HEK293 (cell line): Measurements from ENCODE around the gene TNIP3.

Experiments
- CTCF ChIA-PET: fragments of 350-600 bp; formaldehyde crosslinking; extraction: SDS; loops from one replicate; lab custom pipeline; 2021; ENCODE audit warnings: antibody characterized with exemption; lab: Yijun Ruan, JAX
- POLR2A ChIA-PET: fragments of 300-600 bp; formaldehyde crosslinking; extraction: SDS; loops from one replicate; lab custom pipeline; 2020; ENCODE audit warnings: antibody characterized with exemption, inconsistent platforms; lab: Yijun Ruan, JAX
- H3K27ac ChIP-seq: fragments of 200-500 bp; sonication (Bioruptor generic); 2 replicates; pipeline ENCODE4 v1.5.1; 2014; ENCODE audit warnings: low read depth, low read length, control low read depth, inconsistent platforms; ENCODE audit errors: extremely low read depth
- H3K36me3 ChIP-seq, 2 experiments: fragments of 200-500 bp in 1 of 2; sonication (Bioruptor generic) in 1 of 2; 1 replicate in 1 of 2; 2 replicates in 1 of 2; pipeline ENCODE4 v1.5.1; 2014 to 2017; ENCODE audit warnings: inconsistent platforms in 2 of 2, low read length in 2 of 2; ENCODE audit not compliant: control insufficient read depth in 2 of 2, insufficient read depth in 1 of 2
- H3K4me1 ChIP-seq: fragments of 200-500 bp; sonication (Bioruptor generic); 2 replicates; pipeline ENCODE4 v1.5.1; 2014; ENCODE audit warnings: mild to moderate bottlenecking, low read length, inconsistent platforms; ENCODE audit not compliant: control insufficient read depth, insufficient read depth
- H3K4me3 ChIP-seq: 2 replicates; pipeline ENCODE4 v1.5.1; 2011; ENCODE audit warnings: low read depth, mild to moderate bottlenecking, control low read depth, low read length, moderate library complexity
- H3K9me3 ChIP-seq: fragments of 200-500 bp; sonication (Bioruptor generic); 2 replicates; pipeline ENCODE4 v1.5.1; 2014; ENCODE audit warnings: low read depth, low read length, inconsistent platforms; ENCODE audit not compliant: control insufficient read depth, insufficient read depth
- WT1 ChIP-seq: fragments of 450-650 bp; formaldehyde crosslinking; IDR thresholded peaks from 2 replicates; pipeline ENCODE4 v1.5.1; 2016; ENCODE audit warnings: missing biosample characterization, missing genetic modification characterization
- ZNF19 ChIP-seq: fragments of 450-650 bp; formaldehyde crosslinking; IDR thresholded peaks from 2 replicates; pipeline ENCODE4; 2016; ENCODE audit warnings: missing biosample characterization, missing genetic modification characterization, low read depth
- ZNF239 ChIP-seq: fragments of 450-650 bp; formaldehyde crosslinking; IDR thresholded peaks from 2 replicates; pipeline ENCODE4 v1.5.1; 2016; ENCODE audit warnings: missing biosample characterization, missing genetic modification characterization
- ZNF48 ChIP-seq: fragments of 450-650 bp; formaldehyde crosslinking; IDR thresholded peaks from 2 replicates; pipeline ENCODE4 v1.5.1; 2016; ENCODE audit warnings: missing biosample characterization, missing genetic modification characterization
- ZNF514 ChIP-seq: fragments of 450-650 bp; formaldehyde crosslinking; IDR thresholded peaks from 2 replicates; pipeline ENCODE4 v1.5.1; 2016; ENCODE audit warnings: missing biosample characterization, missing genetic modification characterization
- ZNF521 ChIP-seq: fragments of 450-650 bp; formaldehyde crosslinking; IDR thresholded peaks from 2 replicates; pipeline ENCODE4 v1.5.1; 2017; ENCODE audit warnings: missing biosample characterization, mild to moderate bottlenecking, missing genetic modification characterization
- ZNF621 ChIP-seq: fragments of 450-650 bp; formaldehyde crosslinking; IDR thresholded peaks from 2 replicates; pipeline ENCODE4 v1.5.1; 2017; ENCODE audit warnings: missing biosample characterization, missing genetic modification characterization
- ZNF768 ChIP-seq: fragments of 450-650 bp; formaldehyde crosslinking; IDR thresholded peaks from 2 replicates; pipeline ENCODE4 v1.5.1; 2018; ENCODE audit warnings: missing biosample characterization, mild to moderate bottlenecking, missing genetic modification characterization
- ZNF792 ChIP-seq: fragments of 450-650 bp; formaldehyde crosslinking; IDR thresholded peaks from 2 replicates; pipeline ENCODE4 v1.5.1; 2016; ENCODE audit warnings: missing biosample characterization, missing genetic modification characterization
- ZNF837 ChIP-seq: fragments of 450-650 bp; formaldehyde crosslinking; IDR thresholded peaks from 2 replicates; pipeline ENCODE4 v1.5.1; 2016; ENCODE audit warnings: missing biosample characterization, missing genetic modification characterization
- TF ChIP-seq, protein P1 (sequence below): fragments of 450-650 bp; formaldehyde crosslinking; IDR thresholded peaks from 2 replicates; pipeline ENCODE4 v1.5.1; 2016; ENCODE audit warnings: missing biosample characterization, missing genetic modification characterization, borderline replicate concordance
- TF ChIP-seq, protein P2 (sequence below): fragments of 450-650 bp; IDR thresholded peaks from 2 replicates; pipeline ENCODE4 v1.5.1; 2018; ENCODE audit warnings: missing biosample characterization, mild to moderate bottlenecking, missing genetic modification characterization
- TF ChIP-seq, protein P3 (sequence below): fragments of 450-650 bp; formaldehyde crosslinking; IDR thresholded peaks from 2 replicates; pipeline ENCODE4 v1.5.1; 2016; ENCODE audit warnings: missing biosample characterization, missing genetic modification characterization, borderline replicate concordance
- TF ChIP-seq, protein P4 (sequence below): fragments of 450-650 bp; formaldehyde crosslinking; IDR thresholded peaks from 2 replicates; pipeline ENCODE4 v1.5.1; 2016; ENCODE audit warnings: missing biosample characterization, missing genetic modification characterization
- TF ChIP-seq, protein P5 (sequence below): fragments of 450-650 bp; formaldehyde crosslinking; IDR thresholded peaks from 2 replicates; pipeline ENCODE4 v1.5.1; 2016; ENCODE audit warnings: missing biosample characterization, missing genetic modification characterization

TNIP3 gene

DNA sequence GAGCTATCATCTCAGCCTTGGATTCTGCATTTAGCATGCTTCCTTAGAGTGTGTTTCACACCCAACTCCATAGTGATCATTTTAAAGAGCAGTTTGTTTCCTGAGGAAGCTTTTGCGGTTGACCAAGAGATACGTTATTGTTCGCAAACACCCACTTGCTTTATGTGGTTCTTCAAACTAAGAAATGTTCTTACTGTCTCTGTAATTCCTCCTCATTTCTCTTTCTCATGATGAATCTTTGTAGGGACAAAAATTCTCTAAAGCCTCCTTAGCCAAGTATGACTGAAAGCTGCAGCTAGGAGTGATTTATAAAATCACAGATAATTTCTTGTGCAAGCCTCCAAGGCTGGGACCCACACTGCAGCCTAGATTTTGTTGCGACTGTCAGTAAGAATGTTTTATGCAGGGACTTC lies 10.0 kb downstream of the TNIP3 start:
- ChIA-PET CTCF (no interaction called here), POLR2A (no interaction called here)
- H3K4me3 ChIP-seq = no peak overlapping the region
- H3K4me1 ChIP-seq = no peaks in the 10 kb centered on the region
- H3K36me3 ChIP-seq = no peaks in the 10 kb centered on the region
- no peaks in the 10 kb centered on the region for H3K9me3 ChIP-seq
- H3K27ac ChIP-seq = no peak overlapping the region
- TF ChIP-seq, protein P1, sequence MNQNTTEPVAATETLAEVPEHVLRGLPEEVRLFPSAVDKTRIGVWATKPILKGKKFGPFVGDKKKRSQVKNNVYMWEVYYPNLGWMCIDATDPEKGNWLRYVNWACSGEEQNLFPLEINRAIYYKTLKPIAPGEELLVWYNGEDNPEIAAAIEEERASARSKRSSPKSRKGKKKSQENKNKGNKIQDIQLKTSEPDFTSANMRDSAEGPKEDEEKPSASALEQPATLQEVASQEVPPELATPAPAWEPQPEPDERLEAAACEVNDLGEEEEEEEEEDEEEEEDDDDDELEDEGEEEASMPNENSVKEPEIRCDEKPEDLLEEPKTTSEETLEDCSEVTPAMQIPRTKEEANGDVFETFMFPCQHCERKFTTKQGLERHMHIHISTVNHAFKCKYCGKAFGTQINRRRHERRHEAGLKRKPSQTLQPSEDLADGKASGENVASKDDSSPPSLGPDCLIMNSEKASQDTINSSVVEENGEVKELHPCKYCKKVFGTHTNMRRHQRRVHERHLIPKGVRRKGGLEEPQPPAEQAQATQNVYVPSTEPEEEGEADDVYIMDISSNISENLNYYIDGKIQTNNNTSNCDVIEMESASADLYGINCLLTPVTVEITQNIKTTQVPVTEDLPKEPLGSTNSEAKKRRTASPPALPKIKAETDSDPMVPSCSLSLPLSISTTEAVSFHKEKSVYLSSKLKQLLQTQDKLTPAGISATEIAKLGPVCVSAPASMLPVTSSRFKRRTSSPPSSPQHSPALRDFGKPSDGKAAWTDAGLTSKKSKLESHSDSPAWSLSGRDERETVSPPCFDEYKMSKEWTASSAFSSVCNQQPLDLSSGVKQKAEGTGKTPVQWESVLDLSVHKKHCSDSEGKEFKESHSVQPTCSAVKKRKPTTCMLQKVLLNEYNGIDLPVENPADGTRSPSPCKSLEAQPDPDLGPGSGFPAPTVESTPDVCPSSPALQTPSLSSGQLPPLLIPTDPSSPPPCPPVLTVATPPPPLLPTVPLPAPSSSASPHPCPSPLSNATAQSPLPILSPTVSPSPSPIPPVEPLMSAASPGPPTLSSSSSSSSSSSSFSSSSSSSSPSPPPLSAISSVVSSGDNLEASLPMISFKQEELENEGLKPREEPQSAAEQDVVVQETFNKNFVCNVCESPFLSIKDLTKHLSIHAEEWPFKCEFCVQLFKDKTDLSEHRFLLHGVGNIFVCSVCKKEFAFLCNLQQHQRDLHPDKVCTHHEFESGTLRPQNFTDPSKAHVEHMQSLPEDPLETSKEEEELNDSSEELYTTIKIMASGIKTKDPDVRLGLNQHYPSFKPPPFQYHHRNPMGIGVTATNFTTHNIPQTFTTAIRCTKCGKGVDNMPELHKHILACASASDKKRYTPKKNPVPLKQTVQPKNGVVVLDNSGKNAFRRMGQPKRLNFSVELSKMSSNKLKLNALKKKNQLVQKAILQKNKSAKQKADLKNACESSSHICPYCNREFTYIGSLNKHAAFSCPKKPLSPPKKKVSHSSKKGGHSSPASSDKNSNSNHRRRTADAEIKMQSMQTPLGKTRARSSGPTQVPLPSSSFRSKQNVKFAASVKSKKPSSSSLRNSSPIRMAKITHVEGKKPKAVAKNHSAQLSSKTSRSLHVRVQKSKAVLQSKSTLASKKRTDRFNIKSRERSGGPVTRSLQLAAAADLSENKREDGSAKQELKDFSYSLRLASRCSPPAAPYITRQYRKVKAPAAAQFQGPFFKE = no peak
- TF ChIP-seq, protein P2, sequence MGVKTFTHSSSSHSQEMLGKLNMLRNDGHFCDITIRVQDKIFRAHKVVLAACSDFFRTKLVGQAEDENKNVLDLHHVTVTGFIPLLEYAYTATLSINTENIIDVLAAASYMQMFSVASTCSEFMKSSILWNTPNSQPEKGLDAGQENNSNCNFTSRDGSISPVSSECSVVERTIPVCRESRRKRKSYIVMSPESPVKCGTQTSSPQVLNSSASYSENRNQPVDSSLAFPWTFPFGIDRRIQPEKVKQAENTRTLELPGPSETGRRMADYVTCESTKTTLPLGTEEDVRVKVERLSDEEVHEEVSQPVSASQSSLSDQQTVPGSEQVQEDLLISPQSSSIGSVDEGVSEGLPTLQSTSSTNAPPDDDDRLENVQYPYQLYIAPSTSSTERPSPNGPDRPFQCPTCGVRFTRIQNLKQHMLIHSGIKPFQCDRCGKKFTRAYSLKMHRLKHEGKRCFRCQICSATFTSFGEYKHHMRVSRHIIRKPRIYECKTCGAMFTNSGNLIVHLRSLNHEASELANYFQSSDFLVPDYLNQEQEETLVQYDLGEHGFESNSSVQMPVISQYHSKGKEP (tag by site-specific recombination) = no peak
- TF ChIP-seq ZNF48 (no peak), ZNF521 (tag by site-specific recombination) (no peak), ZNF239 (no peak), WT1 (tag by site-specific recombination) (no peak), ZNF19 (tag by site-specific recombination) (no peak)

DNA sequence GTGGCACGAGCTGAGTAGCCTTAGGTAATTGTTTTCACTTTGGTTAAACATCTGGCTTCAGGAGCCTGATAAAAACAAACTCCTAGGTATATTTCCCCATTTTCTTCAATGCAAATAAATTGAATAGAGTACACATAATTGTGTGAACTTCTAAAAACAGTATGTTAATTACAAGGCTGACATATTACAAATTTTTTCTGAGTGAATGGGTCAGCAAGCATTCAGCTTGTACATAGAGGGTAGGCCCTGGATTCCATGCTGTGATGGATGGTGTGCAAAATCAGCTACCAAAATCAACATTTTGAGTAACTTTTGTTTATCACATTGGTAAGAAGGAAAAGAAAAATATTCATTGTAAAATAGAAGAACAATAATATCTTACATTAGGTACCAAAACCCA lies 12.2 kb downstream of the TNIP3 start:
- Histone ChIP-seq H3K27ac (no peak overlapping the region), H3K9me3 (no peaks in the 10 kb centered on the region), H3K4me3 (no peak overlapping the region), H3K36me3 (no peaks in the 10 kb centered on the region), H3K4me1 (no peaks in the 10 kb centered on the region)
- ChIA-PET POLR2A (no interaction called here), CTCF (interaction anchor here (0.7 kb wide), 1 partner anchor 17 kb away, joined by 3 read pairs; no protein-coding TSS in a partner anchor)
- TF ChIP-seq, protein P3, sequence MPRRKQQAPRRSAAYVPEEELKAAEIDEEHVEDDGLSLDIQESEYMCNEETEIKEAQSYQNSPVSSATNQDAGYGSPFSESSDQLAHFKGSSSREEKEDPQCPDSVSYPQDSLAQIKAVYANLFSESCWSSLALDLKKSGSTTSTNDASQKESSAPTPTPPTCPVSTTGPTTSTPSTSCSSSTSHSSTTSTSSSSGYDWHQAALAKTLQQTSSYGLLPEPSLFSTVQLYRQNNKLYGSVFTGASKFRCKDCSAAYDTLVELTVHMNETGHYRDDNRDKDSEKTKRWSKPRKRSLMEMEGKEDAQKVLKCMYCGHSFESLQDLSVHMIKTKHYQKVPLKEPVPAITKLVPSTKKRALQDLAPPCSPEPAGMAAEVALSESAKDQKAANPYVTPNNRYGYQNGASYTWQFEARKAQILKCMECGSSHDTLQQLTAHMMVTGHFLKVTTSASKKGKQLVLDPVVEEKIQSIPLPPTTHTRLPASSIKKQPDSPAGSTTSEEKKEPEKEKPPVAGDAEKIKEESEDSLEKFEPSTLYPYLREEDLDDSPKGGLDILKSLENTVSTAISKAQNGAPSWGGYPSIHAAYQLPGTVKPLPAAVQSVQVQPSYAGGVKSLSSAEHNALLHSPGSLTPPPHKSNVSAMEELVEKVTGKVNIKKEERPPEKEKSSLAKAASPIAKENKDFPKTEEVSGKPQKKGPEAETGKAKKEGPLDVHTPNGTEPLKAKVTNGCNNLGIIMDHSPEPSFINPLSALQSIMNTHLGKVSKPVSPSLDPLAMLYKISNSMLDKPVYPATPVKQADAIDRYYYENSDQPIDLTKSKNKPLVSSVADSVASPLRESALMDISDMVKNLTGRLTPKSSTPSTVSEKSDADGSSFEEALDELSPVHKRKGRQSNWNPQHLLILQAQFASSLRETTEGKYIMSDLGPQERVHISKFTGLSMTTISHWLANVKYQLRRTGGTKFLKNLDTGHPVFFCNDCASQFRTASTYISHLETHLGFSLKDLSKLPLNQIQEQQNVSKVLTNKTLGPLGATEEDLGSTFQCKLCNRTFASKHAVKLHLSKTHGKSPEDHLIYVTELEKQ = no peak
- TF ChIP-seq ZNF768 (tag by site-specific recombination) (no peak), ZNF792 (tag by site-specific recombination) (no peak), ZNF19 (tag by site-specific recombination) (no peak), ZNF514 (tag by site-specific recombination) (no peak), ZNF837 (tag by site-specific recombination) (no peak), ZNF621 (no peak)
- TF ChIP-seq, protein P4, sequence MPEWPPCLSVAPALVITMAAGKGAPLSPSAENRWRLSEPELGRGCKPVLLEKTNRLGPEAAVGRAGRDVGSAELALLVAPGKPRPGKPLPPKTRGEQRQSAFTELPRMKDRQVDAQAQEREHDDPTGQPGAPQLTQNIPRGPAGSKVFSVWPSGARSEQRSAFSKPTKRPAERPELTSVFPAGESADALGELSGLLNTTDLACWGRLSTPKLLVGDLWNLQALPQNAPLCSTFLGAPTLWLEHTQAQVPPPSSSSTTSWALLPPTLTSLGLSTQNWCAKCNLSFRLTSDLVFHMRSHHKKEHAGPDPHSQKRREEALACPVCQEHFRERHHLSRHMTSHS = no peak
- TF ChIP-seq, protein P5, sequence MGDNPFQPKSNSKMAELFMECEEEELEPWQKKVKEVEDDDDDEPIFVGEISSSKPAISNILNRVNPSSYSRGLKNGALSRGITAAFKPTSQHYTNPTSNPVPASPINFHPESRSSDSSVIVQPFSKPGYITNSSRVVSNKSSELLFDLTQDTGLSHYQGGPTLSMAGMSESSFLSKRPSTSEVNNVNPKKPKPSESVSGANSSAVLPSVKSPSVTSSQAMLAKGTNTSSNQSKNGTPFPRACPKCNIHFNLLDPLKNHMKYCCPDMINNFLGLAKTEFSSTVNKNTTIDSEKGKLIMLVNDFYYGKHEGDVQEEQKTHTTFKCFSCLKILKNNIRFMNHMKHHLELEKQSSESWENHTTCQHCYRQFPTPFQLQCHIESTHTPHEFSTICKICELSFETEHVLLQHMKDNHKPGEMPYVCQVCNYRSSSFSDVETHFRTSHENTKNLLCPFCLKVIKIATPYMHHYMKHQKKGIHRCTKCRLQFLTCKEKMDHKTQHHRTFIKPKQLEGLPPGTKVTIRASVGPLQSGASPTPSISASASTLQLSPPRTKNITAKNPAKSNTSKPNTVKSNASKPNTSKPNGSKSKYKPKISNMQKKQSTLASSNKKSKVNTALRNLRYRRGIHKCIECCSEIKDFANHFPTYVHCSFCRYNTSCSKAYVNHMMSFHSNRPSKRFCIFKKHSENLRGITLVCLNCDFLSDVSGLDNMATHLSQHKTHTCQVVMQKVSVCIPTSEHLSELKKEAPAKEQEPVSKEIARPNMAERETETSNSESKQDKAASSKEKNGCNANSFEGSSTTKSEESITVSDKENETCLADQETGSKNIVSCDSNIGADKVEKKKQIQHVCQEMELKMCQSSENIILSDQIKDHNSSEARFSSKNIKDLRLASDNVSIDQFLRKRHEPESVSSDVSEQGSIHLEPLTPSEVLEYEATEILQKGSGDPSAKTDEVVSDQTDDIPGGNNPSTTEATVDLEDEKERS = no peak
- TF ChIP-seq, protein P2 (tag by site-specific recombination) = no peak
